Liver (tissue), 9 donors: ENCODE results near the gene GLI2. TPM values are rescaled to one million over a fixed set of nuclear protein-coding genes. Genes with fewer than 3 reads are reported as not detected.

Source experiments
- DNase-seq: peaks from one replicate; pipeline ENCODE4 v3.0.0-alpha.2; 2017; ENCODE audit warnings: low spot score
- H3K27ac ChIP-seq, 2 donors: one replicate each; pipeline ENCODE4 v1.7.0; 2013; ENCODE audit warnings: inconsistent platforms in 2 of 2, low read length in 2 of 2, control low read depth in 1 of 2, low read depth in 1 of 2, mild to moderate bottlenecking in 1 of 2
- H3K27me3 ChIP-seq, 4 donors: one replicate each; pipeline versions ENCODE4 v1.6.1 to v1.7.0; 2013; ENCODE audit warnings: low read length in 3 of 4, inconsistent platforms in 1 of 4, mild to moderate bottlenecking in 1 of 4, moderate library complexity in 1 of 4; ENCODE audit not compliant: control insufficient read depth in 4 of 4, insufficient read depth in 4 of 4
- H3K36me3 ChIP-seq, 4 donors: one replicate each; pipeline versions ENCODE4 v1.6.1 to v1.7.0; 2013; ENCODE audit warnings: low read length in 3 of 4, mild to moderate bottlenecking in 3 of 4, low read depth in 1 of 4, moderate library complexity in 1 of 4; ENCODE audit not compliant: control insufficient read depth in 4 of 4, insufficient read depth in 3 of 4
- H3K4me1 ChIP-seq, 4 donors: one replicate each; pipeline versions ENCODE4 v1.6.1 to v1.7.0; 2013; ENCODE audit warnings: low read length in 3 of 4, mild to moderate bottlenecking in 3 of 4, moderate library complexity in 1 of 4; ENCODE audit not compliant: control insufficient read depth in 4 of 4, insufficient read depth in 4 of 4
- H3K4me3 ChIP-seq, 3 donors: one replicate each; pipeline versions ENCODE4 v1.6.1 to v1.7.0; 2013; ENCODE audit warnings: low read length in 3 of 3, control low read depth in 1 of 3, low read depth in 1 of 3, mild to moderate bottlenecking in 1 of 3
- H3K9ac ChIP-seq, 2 donors: one replicate each; pipeline ENCODE4 v1.7.0; 2013; ENCODE audit warnings: low read length in 2 of 2, mild to moderate bottlenecking in 2 of 2, moderate library complexity in 2 of 2, control low read depth in 1 of 2, low read depth in 1 of 2
- H3K9me3 ChIP-seq, 4 donors: one replicate each; pipeline versions ENCODE4 v1.6.1 to v1.7.0; 2013; ENCODE audit warnings: low read length in 3 of 4; ENCODE audit not compliant: control insufficient read depth in 4 of 4
- ATF3 ChIP-seq: IDR thresholded peaks from 2 replicates; pipeline ENCODE4 v1.6.1; 2016; ENCODE audit warnings: antibody characterized with exemption
- CTCF ChIP-seq: fragments of 150-350 bp; IDR thresholded peaks from 2 replicates; pipeline ENCODE4 v1.5.1; 2017; ENCODE audit warnings: improper control_type of control experiment, low read depth, low read length; ENCODE audit not compliant: missing input control
- EGR1 ChIP-seq, 2 donors: IDR thresholded peaks; 2 replicates each; pipeline ENCODE4 v1.6.1; 2016 to 2018; ENCODE audit warnings: antibody characterized with exemption in 2 of 2, low read depth in 2 of 2
- FOXA1 ChIP-seq: IDR thresholded peaks from 2 replicates; pipeline ENCODE4 v1.6.1; 2016; ENCODE audit warnings: antibody characterized with exemption
- GABPA ChIP-seq, 2 donors: IDR thresholded peaks in 1 of 2; conservative IDR thresholded peaks in 1 of 2; 2 replicates each; pipeline ENCODE4 v1.6.1; 2016; ENCODE audit warnings: antibody characterized with exemption in 2 of 2, mild to moderate bottlenecking in 1 of 2, moderate library complexity in 1 of 2
- HNF4A ChIP-seq, 2 donors: conservative IDR thresholded peaks; 2 replicates each; pipeline ENCODE4 v1.6.1; 2016; ENCODE audit warnings: antibody characterized with exemption in 2 of 2, mild to moderate bottlenecking in 2 of 2
- NR2F2 ChIP-seq: IDR thresholded peaks from 2 replicates; pipeline ENCODE4 v1.6.1; 2016; ENCODE audit warnings: antibody characterized with exemption
- RAD21 ChIP-seq, 2 donors: IDR thresholded peaks; 2 replicates each; pipeline ENCODE4 v1.6.1; 2016; ENCODE audit warnings: antibody characterized with exemption in 2 of 2, mild to moderate bottlenecking in 2 of 2
- REST ChIP-seq: IDR thresholded peaks from 2 replicates; pipeline ENCODE4 v1.6.1; 2016; ENCODE audit warnings: antibody characterized with exemption, mild to moderate bottlenecking
- RXRA ChIP-seq, 2 donors: IDR thresholded peaks; 2 replicates each; pipeline ENCODE4 v1.6.1; 2017 to 2018; ENCODE audit warnings: antibody characterized with exemption in 2 of 2, mild to moderate bottlenecking in 1 of 2
- SP1 ChIP-seq: IDR thresholded peaks from 2 replicates; pipeline ENCODE4 v1.6.1; 2018; ENCODE audit warnings: antibody characterized with exemption, mild to moderate bottlenecking
- TAF1 ChIP-seq: conservative IDR thresholded peaks from 2 replicates; pipeline ENCODE4 v1.6.1; 2016; ENCODE audit warnings: antibody characterized with exemption, mild to moderate bottlenecking
- YY1 ChIP-seq: IDR thresholded peaks from 2 replicates; pipeline ENCODE4 v1.6.1; 2016; ENCODE audit warnings: antibody characterized with exemption, mild to moderate bottlenecking
- WGBS: extraction: QIAGEN DNeasy Blood & Tissue Kit; methylation state at CpG from one replicate; pipeline ENCODE4 v1.1.7; 2013; 5-methylcytosine and 5-hydroxymethylcytosine counted together
- polyA plus RNA-seq, 2 donors: library from polyadenylated mRNA; stranded (reverse) in 1 of 2; unstranded in 1 of 2; fragments of 200-250 nt in 1 of 2; fragments of >200 nt in 1 of 2; fragmentation: Nextera tagmentation in 1 of 2; extraction: Ambion mirVana in 1 of 2; gene quantifications; one replicate each; pipeline versions ENCODE4 v1.2.1 to v1.2.3, GENCODE V29; 2013 to 2015
- total RNA-seq, 2 donors: library from RNA; depleted of rRNA; stranded (reverse); fragments of >200 nt; gene quantifications; one replicate each; pipeline ENCODE4 v1.2.3, GENCODE V29; 2014
- donor health status: healthy.
- donor health status: healthy.
- donor health status: healthy.
- donor health status: healthy.
- donor health status: healthy.

GLI2 gene
- total RNA-seq (under 1 TPM; 0.08 to 0.14 TPM), polyA plus RNA-seq (under 1 TPM; 0.04 to 0.16 TPM)

GRCh38 chr2:120735746-120736170, at the start of gene GLI2:
Gene GLI2 (plus strand): TSS chr2:120735868. CDS start chr2:120797321, 61,453 bp downstream.
- Histone ChIP-seq H3K9me3 (no peaks in the 10 kb centered on the region), H3K27me3 (peaks cover 9 to 26% (median 21%) of the 10 kb centered on the region in 4 donors), H3K4me1 (peaks cover 11 to 22% (median 19%) of the 10 kb centered on the region in 4 donors), H3K4me3 (peak within 1 kb of the TSS in 1 of 3 donors; percentile 54), H3K36me3 (no peaks in the 10 kb centered on the region), H3K9ac (no peak within 1 kb of the TSS), H3K27ac (peak within 1 kb of the TSS; percentile 18 to 40)
- TF ChIP-seq RAD21 (IDR thresholded peaks at IDR 0.05): peak in 1 of 2 donors; percentile 35
- TF ChIP-seq CTCF: peak; percentile 35
- no peak for TF ChIP-seq HNF4A (conservative IDR thresholded peaks at IDR 0.05)
- no peak for DNase-seq
- under 1% methylated on average over 59 of the region's 59 CpGs for WGBS

GRCh38 chr2:120685974-120686297, 49.7 kb upstream of the GLI2 start:
- no peak overlapping the region for H3K27ac ChIP-seq
- no peak overlapping the region for H3K9ac ChIP-seq
- H3K27me3 ChIP-seq: peaks cover 0 to 7% (median under 1%) of the 10 kb centered on the region in 4 donors
- 67% methylated on average over 12 of the region's 12 CpGs for WGBS
- H3K36me3 ChIP-seq: no peaks in the 10 kb centered on the region
- no peak overlapping the region for H3K4me3 ChIP-seq
- no peaks in the 10 kb centered on the region for H3K9me3 ChIP-seq
- no peak for DNase-seq
- no peaks in the 10 kb centered on the region for H3K4me1 ChIP-seq
- TF ChIP-seq FOXA1: no peak
- no peak for TF ChIP-seq RAD21 (IDR thresholded peaks at IDR 0.05)
- no peak for TF ChIP-seq HNF4A (conservative IDR thresholded peaks at IDR 0.05)
- no peak for TF ChIP-seq TAF1
- TF ChIP-seq CTCF: no peak
- no peak for TF ChIP-seq GABPA (IDR thresholded peaks at IDR 0.05 in 1 of 2, conservative IDR thresholded peaks at IDR 0.05 in 1 of 2)
- TF ChIP-seq RXRA (IDR thresholded peaks at IDR 0.05): no peak
- TF ChIP-seq YY1: no peak
- TF ChIP-seq SP1: no peak
- no peak for TF ChIP-seq EGR1 (IDR thresholded peaks at IDR 0.05; ENCODE audit: low read depth in 2 of 2)
- TF ChIP-seq NR2F2: no peak
- no peak for TF ChIP-seq REST
- TF ChIP-seq ATF3: no peak
